Measurements from ENCODE around the gene CXCL16. TPM values are rescaled to one million over a fixed set of nuclear protein-coding genes. Genes with fewer than 3 reads are reported as not detected.

The CXCL16 gene
- polyA plus RNA-seq, 2 of the 4 experiments (the other 2 are of a cell fraction): 10.1 to 13.8 TPM

- Histone ChIP-seq H3K4me3 (no peak overlapping the region), H3K4me2 (no peak overlapping the region), H3K27ac (no peak overlapping the region), H3K9me3 (no peaks in the 10 kb centered on the region), H3K4me1 (peaks cover 9% of the 10 kb centered on the region)
- TF ChIP-seq CHD2 (IDR thresholded peaks at IDR 0.05; ENCODE audit: low read length, partially characterized antibody) (no peak), CEBPB (IDR thresholded peaks at IDR 0.05) (no peak), MAZ (IDR thresholded peaks at IDR 0.05; ENCODE audit: borderline replicate concordance, low read depth, low read length) (no peak), TFCP2L1 (CRISPR knock-in tag; IDR thresholded peaks at IDR 0.05) (no peak), JUNB (IDR thresholded peaks at IDR 0.05) (no peak), PHF8 (IDR thresholded peaks at IDR 0.05; ENCODE audit: borderline replicate concordance, low read depth) (no peak), ZSCAN20 (CRISPR knock-in tag; IDR thresholded peaks at IDR 0.05) (no peak), CTCF (IDR thresholded peaks at IDR 0.05) (no peak), RFX5 (IDR thresholded peaks at IDR 0.05) (no peak), ZNF302 (CRISPR knock-in tag; IDR thresholded peaks at IDR 0.05) (no peak), HEYL (CRISPR knock-in tag; IDR thresholded peaks at IDR 0.05) (no peak), MAFK (IDR thresholded peaks at IDR 0.05; ENCODE audit: partially characterized antibody) (no peak), HOXA7 (CRISPR knock-in tag; IDR thresholded peaks at IDR 0.05) (no peak), HMGXB4 (CRISPR knock-in tag; IDR thresholded peaks at IDR 0.05; ENCODE audit: borderline replicate concordance) (no peak)
- POLR2A ChIA-PET: no interaction called here
- ATAC-seq (no peak), DNase-seq (ENCODE audit: low read depth in 1 of 2, low spot score in 1 of 2) (no peak), FAIRE-seq (no peak)
- CTCF ChIA-PET: interaction anchor here (1.6 to 4.6 kb wide), 5 partner anchors 10 to 139 kb away, joined by 6 to 42 read pairs (median 10); partner anchors contain the start of genes ARRB2 and GLTPD2
- WGBS (ENCODE audit: missing lambda C conversion rate): 64% methylated on average over 9 of the region's 9 CpGs
These were observed 2.4 kb upstream of the CXCL16 start for GRCh38 chr17:4742133-4742532.

GRCh38 chr17:4741544-4741943 is 1.8 kb upstream of the CXCL16 start:
- 89% methylated on average over 8 of the region's 8 CpGs for WGBS (ENCODE audit: missing lambda C conversion rate)
- Histone ChIP-seq H3K4me2 (no peak overlapping the region), H3K4me1 (peaks cover 9% of the 10 kb centered on the region), H3K4me3 (no peak overlapping the region), H3K9me3 (no peaks in the 10 kb centered on the region), H3K27ac (no peak overlapping the region)
- no peak for FAIRE-seq
- ChIA-PET CTCF (interaction anchor here (1.7 to 4.6 kb wide), 4 partner anchors 9 to 140 kb away, joined by 9 to 42 read pairs (median 12); partner anchors contain the start of genes ARRB2 and GLTPD2), POLR2A (no interaction called here)
- DNase-seq (ENCODE audit: low read depth in 1 of 2, low spot score in 1 of 2): no peak
- ATAC-seq: no peak
- no peak for TF ChIP-seq POLR2A (IDR thresholded peaks at IDR 0.05; ENCODE audit: low read length)
- no peak for TF ChIP-seq NPAS2 (CRISPR knock-in tag; IDR thresholded peaks at IDR 0.05; ENCODE audit: borderline replicate concordance)
- no peak for TF ChIP-seq BCL3 (IDR thresholded peaks at IDR 0.05)
- TF ChIP-seq CHD2 (IDR thresholded peaks at IDR 0.05; ENCODE audit: low read length, partially characterized antibody): no peak
- no peak for TF ChIP-seq BHLHE40 (IDR thresholded peaks at IDR 0.05; ENCODE audit: low read depth, low read length)
- no peak for TF ChIP-seq HEYL (CRISPR knock-in tag; IDR thresholded peaks at IDR 0.05)
- no peak for TF ChIP-seq PBX3 (IDR thresholded peaks at IDR 0.05)
- TF ChIP-seq ZNF302 (CRISPR knock-in tag; IDR thresholded peaks at IDR 0.05): no peak
- no peak for TF ChIP-seq HMGXB4 (CRISPR knock-in tag; IDR thresholded peaks at IDR 0.05; ENCODE audit: borderline replicate concordance)
- no peak for TF ChIP-seq RAD21 (conservative IDR thresholded peaks at IDR 0.05 in 1 of 2, IDR thresholded peaks at IDR 0.05 in 1 of 2)
- no peak for TF ChIP-seq SMC3 (IDR thresholded peaks at IDR 0.05)
- TF ChIP-seq NR3C1 (IDR thresholded peaks at IDR 0.05): no peak
